Measurements from ENCODE around the gene BANK1.
A peak's percentile ranks its signal among the peaks of the same experiment; 100 is the strongest.

The BANK1 gene, protein sequence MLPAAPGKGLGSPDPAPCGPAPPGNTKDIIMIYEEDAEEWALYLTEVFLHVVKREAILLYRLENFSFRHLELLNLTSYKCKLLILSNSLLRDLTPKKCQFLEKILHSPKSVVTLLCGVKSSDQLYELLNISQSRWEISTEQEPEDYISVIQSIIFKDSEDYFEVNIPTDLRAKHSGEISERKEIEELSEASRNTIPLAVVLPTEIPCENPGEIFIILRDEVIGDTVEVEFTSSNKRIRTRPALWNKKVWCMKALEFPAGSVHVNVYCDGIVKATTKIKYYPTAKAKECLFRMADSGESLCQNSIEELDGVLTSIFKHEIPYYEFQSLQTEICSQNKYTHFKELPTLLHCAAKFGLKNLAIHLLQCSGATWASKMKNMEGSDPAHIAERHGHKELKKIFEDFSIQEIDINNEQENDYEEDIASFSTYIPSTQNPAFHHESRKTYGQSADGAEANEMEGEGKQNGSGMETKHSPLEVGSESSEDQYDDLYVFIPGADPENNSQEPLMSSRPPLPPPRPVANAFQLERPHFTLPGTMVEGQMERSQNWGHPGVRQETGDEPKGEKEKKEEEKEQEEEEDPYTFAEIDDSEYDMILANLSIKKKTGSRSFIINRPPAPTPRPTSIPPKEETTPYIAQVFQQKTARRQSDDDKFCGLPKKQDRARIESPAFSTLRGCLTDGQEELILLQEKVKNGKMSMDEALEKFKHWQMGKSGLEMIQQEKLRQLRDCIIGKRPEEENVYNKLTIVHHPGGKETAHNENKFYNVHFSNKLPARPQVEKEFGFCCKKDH

DNA sequence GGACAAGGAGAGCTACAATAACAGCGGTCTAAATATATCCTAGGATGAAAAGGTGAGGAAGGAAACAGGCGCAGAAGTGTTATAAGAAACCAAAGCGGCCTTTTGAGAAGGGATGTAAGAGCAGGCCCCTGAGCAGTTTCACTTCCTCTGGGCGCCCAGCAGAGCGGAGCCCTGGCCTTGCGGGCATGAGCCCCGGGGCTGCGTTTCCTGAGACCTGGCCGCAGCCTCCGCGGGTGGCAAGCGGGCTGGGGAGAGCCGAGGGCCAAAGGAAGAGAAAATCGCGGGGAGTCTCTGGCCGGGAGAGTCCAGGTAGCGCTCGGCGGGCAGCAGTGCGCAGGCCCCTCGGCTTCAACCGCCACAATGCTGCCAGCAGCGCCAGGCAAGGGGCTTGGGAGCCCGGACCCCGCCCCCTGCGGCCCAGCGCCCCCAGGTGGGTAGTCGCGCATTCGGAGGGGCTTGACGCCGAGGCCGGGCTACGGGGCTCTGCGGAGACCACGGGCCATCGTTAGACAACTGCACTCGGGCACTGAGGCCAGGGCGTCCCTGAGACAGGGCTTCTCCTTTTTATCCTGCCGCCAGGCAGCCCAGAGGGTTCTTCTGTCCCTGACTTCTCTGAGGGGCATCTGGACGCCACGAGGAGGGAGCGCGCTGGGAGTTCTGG is at the start of gene BANK1:
Gene BANK1 (plus strand): TSS at position 210 of the 661 bp plus-strand sequence. CDS start 151 bp downstream, at position 361.
- Mint-ChIP-seq H3K27ac (peak within 1 kb of the TSS; percentile 5), H3K4me1 (peaks cover 7% of the 10 kb centered on the region), H3K4me3 (peak within 1 kb of the TSS; percentile 59), H3K36me3 (no peaks in the 10 kb centered on the region), H3K9me3 (no peaks in the 10 kb centered on the region)
- peak; percentile 13 to 60 for DNase-seq (ENCODE audit: low spot score in 2 of 2)
- ATAC-seq = peak; percentile 94

DNA sequence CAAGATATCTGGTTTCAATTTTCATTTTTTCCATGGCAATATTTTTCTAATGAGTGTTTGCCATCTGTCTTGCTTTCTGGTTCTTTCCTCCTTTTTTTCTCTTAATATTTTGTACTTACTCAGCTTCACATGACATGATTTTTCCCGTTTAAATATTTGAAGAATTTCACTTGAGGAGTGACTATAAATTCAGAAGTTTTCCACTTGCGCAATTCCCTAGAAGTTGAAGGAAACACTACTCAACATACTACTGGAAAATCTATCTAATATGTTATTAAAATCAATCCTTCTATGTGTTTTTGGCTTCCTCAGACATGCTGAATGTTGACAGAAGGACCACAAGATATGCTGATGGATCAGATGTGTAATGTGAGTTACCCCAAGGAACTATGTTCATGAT is 36.8 kb upstream of the BANK1 start:
- Mint-ChIP-seq H3K9me3 (no peaks in the 10 kb centered on the region), H3K36me3 (no peaks in the 10 kb centered on the region), H3K4me3 (no peak overlapping the region), H3K27ac (no peak overlapping the region), H3K4me1 (no peaks in the 10 kb centered on the region)
- ATAC-seq (no peak), DNase-seq (ENCODE audit: low spot score in 2 of 2) (no peak)

DNA sequence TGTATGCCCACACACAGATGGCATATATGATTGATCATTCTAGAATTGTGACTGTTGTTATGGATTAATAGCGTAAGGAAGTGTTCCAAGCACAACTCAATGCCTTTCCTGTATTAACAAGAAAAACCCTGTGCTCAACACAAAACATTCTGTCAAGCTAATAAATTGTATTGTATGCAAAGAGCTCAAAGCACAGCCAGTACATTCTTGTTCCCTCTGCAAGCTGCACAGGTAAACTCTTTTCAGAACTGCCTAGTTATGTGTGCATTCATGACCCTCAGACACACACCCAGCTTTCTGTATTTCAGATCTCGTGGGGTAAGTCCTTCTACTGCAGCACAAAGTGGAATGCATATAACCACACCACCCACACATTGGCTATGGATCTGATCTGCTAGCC is 34.3 kb upstream of the BANK1 start:
- Mint-ChIP-seq H3K9me3 (no peaks in the 10 kb centered on the region), H3K4me1 (no peaks in the 10 kb centered on the region), H3K4me3 (no peak overlapping the region), H3K36me3 (no peaks in the 10 kb centered on the region), H3K27ac (no peak overlapping the region)
- DNase-seq (ENCODE audit: low spot score in 2 of 2) (no peak), ATAC-seq (no peak)

DNA sequence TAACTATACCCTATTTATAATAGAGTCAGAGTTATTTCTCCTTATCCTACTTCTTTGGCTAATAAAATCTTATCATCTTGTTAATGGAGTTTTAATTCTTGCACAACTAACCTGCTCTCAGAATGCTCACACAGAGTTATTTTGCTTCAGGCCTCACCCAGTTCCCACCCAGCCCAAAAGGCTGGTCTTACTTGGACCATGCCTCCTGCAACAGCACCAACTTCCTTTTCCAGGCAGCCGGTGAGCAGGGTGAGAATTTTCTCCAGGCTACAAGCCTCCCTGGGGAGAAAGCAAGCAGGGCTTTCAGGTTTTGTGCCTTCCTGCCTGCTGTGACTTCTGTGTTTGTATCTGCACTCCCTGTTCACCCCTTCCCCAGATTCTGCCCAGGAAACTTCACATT is 29.1 kb upstream of the BANK1 start:
- Mint-ChIP-seq H3K27ac (no peak overlapping the region), H3K4me1 (no peaks in the 10 kb centered on the region), H3K9me3 (peaks cover 1% of the 10 kb centered on the region), H3K4me3 (no peak overlapping the region), H3K36me3 (no peaks in the 10 kb centered on the region)
- DNase-seq (ENCODE audit: low spot score in 2 of 2) (no peak), ATAC-seq (no peak)

DNA sequence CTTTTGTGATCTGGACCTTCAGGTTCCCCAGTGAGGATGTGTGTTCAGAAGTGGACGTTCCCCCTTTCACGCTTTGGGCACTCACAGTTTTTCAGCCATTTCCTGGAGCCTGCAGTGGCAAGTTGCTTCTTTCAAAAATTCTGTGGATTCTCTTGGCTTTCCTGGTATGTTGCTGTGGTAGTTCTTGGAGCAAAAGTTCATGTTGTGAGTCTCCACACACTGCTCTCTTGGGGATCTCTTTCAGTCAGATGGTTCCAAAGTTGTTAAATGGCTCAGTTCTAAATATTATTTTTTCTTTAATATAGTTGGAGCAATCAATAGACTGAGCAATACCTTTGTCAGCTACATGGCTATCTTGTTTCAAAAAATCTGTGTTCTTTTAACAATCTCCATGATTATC is 28.5 kb upstream of the BANK1 start:
- no peak overlapping the region for H3K4me3 Mint-ChIP-seq
- H3K36me3 Mint-ChIP-seq = no peaks in the 10 kb centered on the region
- no peaks in the 10 kb centered on the region for H3K4me1 Mint-ChIP-seq
- H3K27ac Mint-ChIP-seq = no peak overlapping the region
- DNase-seq (ENCODE audit: low spot score in 2 of 2) = no peak
- no peak for ATAC-seq
- peaks cover 3% of the 10 kb centered on the region for H3K9me3 Mint-ChIP-seq

DNA sequence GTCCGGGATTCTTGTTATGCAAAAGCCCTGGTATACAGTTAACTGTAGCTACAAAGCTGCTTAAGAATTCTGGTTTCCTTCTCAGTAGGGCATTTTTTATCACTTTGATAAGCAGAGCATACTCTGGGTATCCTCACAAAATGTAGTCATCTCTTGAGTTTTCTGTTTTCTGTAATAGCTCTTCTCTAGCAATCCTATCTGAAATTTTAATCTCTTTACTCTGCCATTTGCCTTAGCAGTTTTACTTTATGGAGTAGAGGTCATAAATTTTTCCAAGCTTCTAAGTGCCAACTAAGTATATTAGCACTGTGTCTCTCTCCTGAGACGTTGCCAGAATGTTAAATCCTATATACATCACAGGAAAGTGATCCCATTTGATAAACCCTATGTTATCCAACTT is 28.0 kb upstream of the BANK1 start:
- Mint-ChIP-seq H3K4me3 (no peak overlapping the region), H3K9me3 (peaks cover 3% of the 10 kb centered on the region), H3K4me1 (no peaks in the 10 kb centered on the region), H3K27ac (no peak overlapping the region), H3K36me3 (no peaks in the 10 kb centered on the region)
- no peak for ATAC-seq
- no peak for DNase-seq (ENCODE audit: low spot score in 2 of 2)

DNA sequence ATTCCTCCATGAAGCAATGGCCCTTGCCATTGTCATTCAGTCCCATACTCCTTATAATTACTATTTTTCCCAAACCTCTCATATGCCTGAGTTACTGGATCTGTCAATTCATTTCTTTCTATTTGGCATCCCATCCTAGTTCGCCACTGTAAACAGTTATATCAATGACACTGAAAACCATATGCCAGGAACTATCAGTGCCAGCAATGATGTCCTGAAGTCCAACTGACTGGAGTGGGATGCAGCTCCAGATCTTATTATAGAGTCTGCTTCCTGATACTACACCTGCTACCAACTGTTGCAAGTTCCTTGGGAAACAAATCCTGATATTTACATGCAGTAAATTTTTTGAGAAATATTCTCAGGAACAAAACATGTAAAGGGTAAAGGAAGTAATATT is 27.0 kb upstream of the BANK1 start:
- no peaks in the 10 kb centered on the region for H3K4me1 Mint-ChIP-seq
- DNase-seq (ENCODE audit: low spot score in 2 of 2) (no peak), ATAC-seq (no peak)
- no peaks in the 10 kb centered on the region for H3K36me3 Mint-ChIP-seq
- peaks cover 3% of the 10 kb centered on the region for H3K9me3 Mint-ChIP-seq
- no peak overlapping the region for H3K27ac Mint-ChIP-seq
- no peak overlapping the region for H3K4me3 Mint-ChIP-seq

DNA sequence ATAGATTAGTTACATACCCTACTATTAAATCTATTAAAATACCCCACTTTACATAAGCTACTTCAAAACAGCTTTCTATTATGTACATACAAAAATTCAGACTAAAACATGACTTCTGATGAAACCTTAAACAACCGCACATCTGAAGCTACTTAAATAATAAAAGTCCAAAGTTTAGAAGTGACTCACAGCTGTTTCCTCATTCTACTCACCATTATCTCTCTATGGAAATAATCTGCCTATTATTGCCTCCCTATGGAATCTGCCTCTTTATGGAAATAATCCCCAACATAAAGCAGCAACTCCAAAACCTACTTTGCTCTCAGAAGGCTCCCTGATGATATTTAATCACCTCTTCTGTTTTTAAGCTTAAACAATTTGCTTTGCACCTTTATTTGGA is 15.7 kb upstream of the BANK1 start:
- ATAC-seq (no peak), DNase-seq (ENCODE audit: low spot score in 2 of 2) (no peak)
- no peaks in the 10 kb centered on the region for H3K4me1 Mint-ChIP-seq
- H3K4me3 Mint-ChIP-seq = no peak overlapping the region
- H3K9me3 Mint-ChIP-seq = peaks cover 3% of the 10 kb centered on the region
- no peaks in the 10 kb centered on the region for H3K36me3 Mint-ChIP-seq
- H3K27ac Mint-ChIP-seq = no peak overlapping the region

DNA sequence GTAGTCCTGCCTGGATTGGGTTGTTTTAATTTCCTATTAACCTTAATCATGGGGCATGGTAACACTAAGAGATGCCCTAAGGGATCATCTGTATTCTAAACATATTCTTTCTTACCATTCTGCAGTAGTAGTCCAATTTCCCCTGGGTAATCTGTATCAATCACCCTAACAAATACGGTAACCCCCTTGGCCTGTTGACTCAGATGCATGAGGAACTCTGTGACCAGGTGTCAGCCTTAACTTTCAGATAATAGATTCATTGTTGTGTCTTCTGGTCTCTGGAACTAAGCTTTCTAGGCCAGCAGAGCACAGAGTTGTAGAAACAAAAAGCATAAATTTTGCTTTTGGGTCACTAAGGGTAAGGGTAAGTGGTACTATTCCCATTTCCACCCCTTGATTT is 13.1 kb upstream of the BANK1 start:
- Mint-ChIP-seq H3K27ac (no peak overlapping the region), H3K4me3 (no peak overlapping the region), H3K9me3 (no peaks in the 10 kb centered on the region), H3K36me3 (no peaks in the 10 kb centered on the region), H3K4me1 (no peaks in the 10 kb centered on the region)
- ATAC-seq (no peak), DNase-seq (ENCODE audit: low spot score in 2 of 2) (no peak)

DNA sequence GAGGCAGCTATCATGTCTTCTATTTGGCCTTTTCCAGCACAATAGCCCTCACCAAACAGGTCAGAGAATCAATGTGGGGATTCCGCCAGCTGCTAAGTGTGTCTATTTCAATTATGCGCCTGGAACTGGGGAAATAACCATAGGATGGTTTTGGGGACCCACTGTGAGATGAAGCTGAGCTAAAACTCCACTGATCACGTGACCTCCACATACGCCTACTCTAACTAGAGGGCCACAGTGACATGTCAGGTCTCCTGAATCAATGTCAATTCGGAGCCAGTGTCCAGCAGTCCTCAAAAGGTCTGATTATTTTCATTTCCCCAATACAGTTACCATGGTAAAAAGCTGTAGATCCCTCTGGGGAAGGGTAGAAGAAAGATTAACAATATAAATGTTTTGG is 10.2 kb upstream of the BANK1 start:
- Mint-ChIP-seq H3K4me3 (no peak overlapping the region), H3K36me3 (no peaks in the 10 kb centered on the region), H3K4me1 (no peaks in the 10 kb centered on the region), H3K9me3 (no peaks in the 10 kb centered on the region), H3K27ac (no peak overlapping the region)
- ATAC-seq = no peak
- DNase-seq (ENCODE audit: low spot score in 2 of 2) = no peak

DNA sequence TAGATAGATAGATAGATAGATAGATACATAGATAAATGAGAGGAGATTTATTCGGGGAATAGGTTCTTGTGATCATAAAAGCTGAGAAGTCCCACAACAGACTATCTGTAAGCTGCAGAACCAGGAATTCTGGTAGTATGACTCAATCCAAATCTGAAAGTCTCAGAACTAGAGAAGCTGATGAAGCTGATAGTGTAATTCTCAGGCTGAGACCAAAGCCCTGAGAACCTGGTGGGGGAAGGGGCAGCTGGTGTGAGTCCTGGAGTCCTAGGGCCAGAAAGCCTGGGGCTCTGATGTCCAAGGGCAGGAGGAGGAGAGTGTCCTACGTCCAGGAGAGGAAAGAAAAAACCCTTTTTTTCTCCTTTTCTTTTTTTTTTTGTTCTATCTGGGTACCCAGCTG is 8.0 kb upstream of the BANK1 start:
- ATAC-seq (no peak), DNase-seq (ENCODE audit: low spot score in 2 of 2) (no peak)
- H3K36me3 Mint-ChIP-seq = no peaks in the 10 kb centered on the region
- no peak overlapping the region for H3K27ac Mint-ChIP-seq
- H3K9me3 Mint-ChIP-seq = no peaks in the 10 kb centered on the region
- no peaks in the 10 kb centered on the region for H3K4me1 Mint-ChIP-seq
- H3K4me3 Mint-ChIP-seq = no peak overlapping the region

DNA sequence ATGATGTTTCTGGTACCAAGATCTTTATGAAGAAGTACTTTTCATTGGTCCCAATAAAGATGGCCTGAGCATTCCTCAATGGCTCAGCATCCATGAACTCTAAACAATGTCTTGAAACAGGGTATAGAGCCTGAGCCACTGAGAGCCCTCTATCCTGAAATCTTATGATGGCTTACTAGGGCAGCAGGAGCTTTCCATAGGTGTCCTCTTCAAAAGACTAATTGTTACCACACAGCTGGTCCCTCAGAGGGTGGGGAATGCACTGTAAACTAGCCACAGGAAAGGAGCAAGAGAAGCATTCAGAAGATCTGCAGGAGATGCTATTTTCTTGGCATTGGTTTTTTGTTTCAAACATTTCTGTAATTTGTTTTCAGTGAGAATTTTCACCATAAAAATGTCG is 5.6 kb upstream of the BANK1 start:
- H3K27ac Mint-ChIP-seq = no peak overlapping the region
- ATAC-seq (no peak), DNase-seq (ENCODE audit: low spot score in 2 of 2) (no peak)
- H3K4me3 Mint-ChIP-seq = no peak overlapping the region
- H3K4me1 Mint-ChIP-seq = no peaks in the 10 kb centered on the region
- H3K36me3 Mint-ChIP-seq = no peaks in the 10 kb centered on the region
- H3K9me3 Mint-ChIP-seq = no peaks in the 10 kb centered on the region

DNA sequence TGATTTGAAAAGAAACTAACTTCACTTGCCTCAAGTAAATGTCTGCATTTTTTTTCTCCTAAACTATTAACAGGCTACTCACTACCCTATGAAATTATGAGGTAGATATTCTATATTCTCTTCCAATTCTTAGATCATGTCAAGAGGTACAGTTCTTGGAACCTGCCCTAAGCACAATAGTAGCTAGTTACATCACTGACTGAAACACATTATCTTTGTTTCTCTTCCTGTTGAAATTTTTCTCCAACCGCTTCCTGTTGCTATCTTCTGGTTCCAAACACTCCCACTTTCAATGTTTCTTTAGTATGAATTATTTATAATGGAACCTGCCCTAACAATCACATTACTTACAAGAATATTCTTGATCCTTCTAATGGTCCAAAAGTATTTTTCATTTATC is 5.0 kb upstream of the BANK1 start:
- no peak for ATAC-seq
- Mint-ChIP-seq H3K27ac (no peak overlapping the region), H3K36me3 (no peaks in the 10 kb centered on the region), H3K4me3 (no peak overlapping the region), H3K9me3 (no peaks in the 10 kb centered on the region), H3K4me1 (peaks cover 5% of the 10 kb centered on the region)
- no peak for DNase-seq (ENCODE audit: low spot score in 2 of 2)

DNA sequence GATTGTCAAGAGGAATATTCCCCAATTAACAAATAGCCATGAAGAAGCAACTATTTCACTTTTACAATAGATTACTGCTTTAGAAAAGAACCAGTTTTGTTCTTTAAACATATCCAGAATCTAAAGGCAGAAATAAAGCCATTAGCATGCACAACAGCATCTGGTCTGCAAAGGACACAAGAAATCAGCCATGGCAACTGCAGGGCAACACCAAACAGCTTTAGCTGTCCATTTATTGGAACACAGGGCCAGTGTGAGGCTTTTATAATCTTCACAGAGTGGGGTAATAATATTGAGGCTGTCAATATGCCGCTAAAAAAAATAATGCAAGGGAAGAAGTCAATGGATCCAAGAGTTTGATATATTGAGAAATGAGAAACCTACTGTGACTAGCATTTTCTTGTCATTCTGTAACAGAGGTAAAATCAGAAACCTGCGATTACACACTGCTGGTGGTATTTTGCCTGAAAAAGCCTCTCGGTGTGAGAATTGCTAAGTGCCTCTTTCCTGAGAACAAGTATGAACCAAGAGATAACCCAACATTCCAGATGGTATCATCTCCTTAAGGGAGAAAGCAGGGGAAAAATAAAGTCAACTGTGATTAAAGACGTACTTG is 2.7 kb upstream of the BANK1 start:
- Mint-ChIP-seq H3K36me3 (no peaks in the 10 kb centered on the region), H3K27ac (no peak overlapping the region), H3K9me3 (no peaks in the 10 kb centered on the region), H3K4me1 (peaks cover 7% of the 10 kb centered on the region), H3K4me3 (no peak overlapping the region)
- no peak for DNase-seq (ENCODE audit: low spot score in 2 of 2)
- no peak for ATAC-seq

DNA sequence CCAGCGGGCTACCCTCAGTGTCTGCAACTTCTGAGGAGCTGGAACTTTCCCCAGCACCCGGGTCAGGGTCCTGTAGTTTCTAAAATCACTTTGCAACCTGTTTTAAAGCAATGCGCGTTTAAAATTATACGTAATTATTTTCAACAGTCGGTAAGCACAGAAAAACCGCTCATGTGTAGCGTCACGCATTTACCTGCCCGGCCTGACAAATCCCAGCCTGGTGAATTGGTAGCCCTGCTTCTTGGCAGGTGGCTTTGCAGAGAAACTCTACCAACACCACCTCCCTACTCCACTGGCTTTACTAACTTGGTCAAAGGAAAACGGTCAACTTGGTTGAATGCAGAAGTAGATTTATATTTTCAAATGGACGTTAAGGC is 640 bp downstream of the BANK1 start:
- no peak for ATAC-seq
- Mint-ChIP-seq H3K27ac (no peak overlapping the region), H3K4me1 (peaks cover 7% of the 10 kb centered on the region)

More for the DNA sequence above, 640 bp downstream of the BANK1 start:
- peak overlapping the region; percentile 59 for H3K4me3 Mint-ChIP-seq
- no peaks in the 10 kb centered on the region for H3K36me3 Mint-ChIP-seq
- no peaks in the 10 kb centered on the region for H3K9me3 Mint-ChIP-seq
- no peak for DNase-seq (ENCODE audit: low spot score in 2 of 2)

All from stimulated activated effector memory CD8-positive, alpha-beta T cell treated with anti-CD3 and anti-CD28 coated beads, Interleukin-12 subunit alpha, Interleukin-12 subunit beta, amount 100 ng/mL, for 72 hours (primary cell).